Astrocyte of the spinal cord (primary cell): ENCODE results near the gene CADM2.
"Not testable (repeated sequence)": the region's sequence is repeated elsewhere in the genome, so short reads cannot be mapped to it uniquely, and the experiment has no call there.

Source experiments
- DNase-seq: peaks from one replicate; pipeline ENCODE4 v3.0.0; 2011; ENCODE audit warnings: low read depth, low spot score
- H3K4me3 ChIP-seq: 2 replicates; pipeline ENCODE4 v1.5.1; 2011; ENCODE audit warnings: low read depth, mild to moderate bottlenecking, low read length, moderate library complexity
- CTCF ChIP-seq: IDR thresholded peaks from 2 replicates; pipeline ENCODE4 v1.5.1; 2012; ENCODE audit warnings: low read depth, mild to moderate bottlenecking, low read length, inconsistent platforms
- in situ Hi-C: cut with HindIII; loops from 2 replicates; pipeline ENCODE4 v1.10.0; 2017; ENCODE audit warnings: low sequenced_read_pairs

Gene CADM2

GRCh38 chr3:85077018-85077417 is 118.2 kb downstream of the CADM2 start:
- DNase-seq = no peak
- in situ Hi-C loops = no loop called here
- no peak for TF ChIP-seq CTCF
- no peak overlapping the region for H3K4me3 ChIP-seq

GRCh38 chr3:85081191-85081906 is 122.6 kb downstream of the CADM2 start:
- no peak overlapping the region for H3K4me3 ChIP-seq

GRCh38 chr3:85090495-85090894 is 131.7 kb downstream of the CADM2 start:
- DNase-seq = no peak
- TF ChIP-seq CTCF = no peak
- in situ Hi-C loops = no loop called here
- no peak overlapping the region for H3K4me3 ChIP-seq

More at GRCh38 chr3:85081191-85081906, 122.6 kb downstream of the CADM2 start:
- in situ Hi-C loops = no loop called here
- no peak for DNase-seq
- no peak for TF ChIP-seq CTCF

DNA sequence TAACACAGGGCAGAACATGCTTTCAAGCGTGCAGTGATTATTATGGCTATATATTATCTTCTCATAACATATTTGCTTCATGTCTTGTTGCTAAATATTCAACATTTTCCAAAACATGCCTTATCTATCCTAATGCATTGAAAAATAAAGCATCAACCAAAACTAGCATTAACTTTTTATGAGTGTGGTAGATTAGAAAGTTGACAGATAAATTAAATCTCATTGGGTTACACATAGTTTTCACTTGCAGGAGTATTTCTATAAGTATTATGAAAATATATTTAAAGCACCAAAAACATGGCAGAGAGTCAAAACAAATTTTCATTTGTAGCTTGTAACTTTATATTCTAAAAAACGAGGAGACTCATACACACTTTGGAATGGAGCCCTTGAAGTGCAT is 141.5 kb downstream of the CADM2 start:
- DNase-seq = no peak
- no peak for TF ChIP-seq CTCF
- H3K4me3 ChIP-seq = no peak overlapping the region
- in situ Hi-C loops = no loop called here

- in situ Hi-C loops = no loop called here
- TF ChIP-seq CTCF = no peak
- H3K4me3 ChIP-seq = no peak overlapping the region
- no peak for DNase-seq
Observed at GRCh38 chr3:85102781-85103180, 144.0 kb downstream of the CADM2 start.

- no peak overlapping the region for H3K4me3 ChIP-seq
- DNase-seq = no peak
- TF ChIP-seq CTCF = no peak
- in situ Hi-C loops = no loop called here
Observed at GRCh38 chr3:85110393-85110792, 151.6 kb downstream of the CADM2 start.

DNA sequence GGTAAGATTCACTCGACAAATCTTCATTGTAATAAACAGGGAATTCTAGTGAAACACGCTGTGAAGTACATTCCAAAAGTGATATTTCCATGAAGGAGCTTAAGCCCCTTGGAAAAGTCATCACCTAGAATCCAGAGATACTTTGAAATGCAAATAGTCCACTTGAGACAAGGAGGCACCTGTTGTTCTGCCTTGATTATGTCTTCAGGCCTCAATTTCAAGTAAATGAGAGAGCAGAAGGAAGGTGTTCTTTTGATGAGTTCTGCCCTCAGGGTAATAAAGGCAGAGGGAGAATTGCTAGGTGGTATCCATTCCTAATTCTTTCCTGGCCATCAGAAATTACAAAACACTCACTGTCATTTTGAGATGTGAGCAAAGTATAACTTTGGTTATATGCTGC is 162.1 kb downstream of the CADM2 start:
- no peak for DNase-seq
- in situ Hi-C loops = no loop called here
- TF ChIP-seq CTCF = no peak
- H3K4me3 ChIP-seq = no peak overlapping the region

DNA sequence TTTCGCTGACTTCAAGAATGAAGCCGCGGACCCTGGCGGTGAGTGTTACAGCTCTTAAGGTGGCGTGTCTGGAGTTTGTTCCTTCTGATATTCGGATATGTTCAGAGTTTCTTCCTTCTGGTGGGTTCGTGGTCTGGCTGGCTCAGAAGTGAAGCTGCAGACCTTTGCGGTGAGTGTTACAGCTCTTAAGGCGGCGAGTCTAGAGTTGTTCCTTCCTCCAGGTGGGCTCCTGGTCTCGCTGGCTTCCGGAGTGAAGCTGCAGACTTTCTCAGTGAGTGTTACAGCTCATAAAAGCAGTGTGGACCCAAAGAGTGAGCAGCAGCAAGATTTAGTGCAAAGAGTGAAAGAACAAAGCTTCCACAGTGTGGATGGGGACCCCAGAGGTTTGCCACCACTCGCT is 174.1 kb downstream of the CADM2 start:
- DNase-seq, in situ Hi-C loops, H3K4me3 ChIP-seq: not testable (repeated sequence)

DNA sequence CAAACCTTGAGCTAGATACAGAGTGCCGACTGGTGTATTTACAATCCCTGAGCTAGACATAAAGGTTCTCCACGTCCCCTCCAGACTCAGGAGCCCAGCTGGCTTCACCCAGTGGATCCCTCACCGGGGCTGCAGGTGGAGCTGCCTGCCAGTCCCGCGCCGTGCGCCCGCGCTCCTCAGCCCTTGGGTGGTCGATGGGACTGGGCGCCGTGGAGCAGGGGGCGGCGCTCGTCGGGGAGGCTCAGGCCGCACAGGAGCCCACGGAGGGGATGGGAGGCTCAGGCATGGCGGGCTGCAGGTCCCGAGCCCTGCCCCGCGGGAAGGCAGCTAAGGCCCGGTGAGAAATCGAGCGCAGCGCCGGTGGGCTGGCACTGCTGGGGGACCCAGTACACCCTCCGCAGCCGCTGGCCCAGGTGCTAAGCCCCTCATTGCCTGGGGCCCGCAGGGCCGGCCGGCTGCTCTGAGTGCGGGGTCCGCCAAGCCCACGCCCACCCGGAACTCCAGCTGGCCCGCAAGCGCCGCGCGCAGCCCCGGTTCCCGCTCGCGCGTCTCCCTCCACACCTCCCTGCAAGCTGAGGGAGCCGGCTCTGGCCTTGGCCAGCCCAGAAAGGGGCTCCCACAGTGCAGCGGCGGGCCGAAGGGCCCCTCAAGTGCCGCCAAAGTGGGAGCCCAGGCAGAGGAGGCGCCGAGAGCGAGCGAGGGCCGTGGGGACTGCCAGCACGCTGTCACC is 175.1 kb downstream of the CADM2 start:
- DNase-seq, H3K4me3 ChIP-seq, in situ Hi-C loops: not testable (repeated sequence)
